ENCODE measurements around the gene TOX3.

TOX3 gene

GRCh38 chr16:52563767-52564611 is 17.0 kb upstream of the TOX3 start:
- no peak for DNase-seq

- no peak for DNase-seq
Observed at GRCh38 chr16:52562770-52563169, 15.8 kb upstream of the TOX3 start.

- no peak for DNase-seq
Observed at GRCh38 chr16:52561910-52562741, 15.2 kb upstream of the TOX3 start.

GRCh38 chr16:52558448-52558847 is 11.5 kb upstream of the TOX3 start:
- no peak for DNase-seq

GRCh38 chr16:52557236-52557635 is 10.3 kb upstream of the TOX3 start:
- no peak for DNase-seq

GRCh38 chr16:52556083-52556482 is 9.1 kb upstream of the TOX3 start:
- DNase-seq = no peak

- DNase-seq = no peak
Observed at GRCh38 chr16:52555572-52555971, 8.6 kb upstream of the TOX3 start.

GRCh38 chr16:52554334-52554733 is 7.4 kb upstream of the TOX3 start:
- DNase-seq = no peak

- DNase-seq = no peak
Observed at GRCh38 chr16:52553322-52553721, 6.4 kb upstream of the TOX3 start.

- no peak for DNase-seq
Observed at GRCh38 chr16:52552643-52553042, 5.7 kb upstream of the TOX3 start.

- no peak for DNase-seq
Observed at GRCh38 chr16:52549011-52549692, 2.2 kb upstream of the TOX3 start.

GRCh38 chr16:52548261-52549010 is 1.5 kb upstream of the TOX3 start:
- DNase-seq = no peak

GRCh38 chr16:52547834-52548215 is 882 bp upstream of the TOX3 start:
- DNase-seq = no peak

GRCh38 chr16:52546291-52547003 is 496 bp downstream of the TOX3 start:
- no peak for DNase-seq

GRCh38 chr16:52545898-52546266 is 1.1 kb downstream of the TOX3 start:
- no peak for DNase-seq

GRCh38 chr16:52545222-52545897 is 1.6 kb downstream of the TOX3 start:
- DNase-seq = no peak

- no peak for DNase-seq
Observed at GRCh38 chr16:52544703-52545102, 2.2 kb downstream of the TOX3 start.

- no peak for DNase-seq
Observed at GRCh38 chr16:52543654-52544053, 3.3 kb downstream of the TOX3 start.

- no peak for DNase-seq
Observed at GRCh38 chr16:52540910-52541309, 6.0 kb downstream of the TOX3 start.

GRCh38 chr16:52539191-52539590 is 7.8 kb downstream of the TOX3 start:
- DNase-seq = no peak

- DNase-seq = no peak
Observed at GRCh38 chr16:52538511-52538910, 8.4 kb downstream of the TOX3 start.

- no peak for DNase-seq
Observed at GRCh38 chr16:52537516-52537915, 9.4 kb downstream of the TOX3 start.
